Measurements from ENCODE around the gene MCRIP2.

Gene MCRIP2

DNA sequence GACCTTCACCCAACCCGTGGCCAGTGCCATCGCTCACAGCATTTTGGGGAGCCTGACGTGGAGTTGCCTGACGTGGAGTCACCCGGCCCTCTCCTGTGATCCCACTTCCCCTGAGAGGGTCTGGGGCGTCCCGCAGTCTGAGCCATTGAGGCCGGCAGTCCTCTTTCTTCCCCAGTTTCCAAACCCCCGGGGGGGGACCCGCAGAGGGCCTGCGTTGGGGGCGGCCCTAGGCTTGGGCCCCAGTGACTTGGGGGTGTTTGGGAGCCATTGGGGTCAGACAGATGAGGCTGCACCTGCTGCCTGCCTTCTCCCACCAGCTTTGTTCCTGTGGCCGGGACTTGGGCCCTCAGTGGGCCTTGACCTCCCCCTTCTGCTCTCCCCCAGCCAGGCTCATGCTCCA is 28.0 kb downstream of the MCRIP2 start:
- no peak for TF ChIP-seq CTCF (IDR thresholded peaks at IDR 0.05; ENCODE audit: low read length)
- TF ChIP-seq EZH2 (optimal IDR thresholded peaks at IDR 0.05; ENCODE audit: low read depth, low read length): no peak
- no peak for TF ChIP-seq EZH2phosphoT487 (IDR thresholded peaks at IDR 0.05; ENCODE audit: low read length)
- H3K9me2 ChIP-seq (replicated peaks; ENCODE audit: insufficient read depth, low read length): no peaks in the 10 kb centered on the region
- no peak overlapping the region for H2AFZ ChIP-seq (ENCODE audit: low read length)
- peaks cover 11% of the 10 kb centered on the region; the same call in 1 of the 2 replicates for H3K4me1 ChIP-seq (ENCODE audit: low read length)
- H3K4me3 ChIP-seq (ENCODE audit: low read length): no peak overlapping the region
- peaks cover 24% of the 10 kb centered on the region for H3K79me2 ChIP-seq (ENCODE audit: low read length)
- no peak for DNase-seq
- H3K9ac ChIP-seq (ENCODE audit: low read length): no peak overlapping the region
- no peaks in the 10 kb centered on the region; the same call in 1 of the 2 replicates for H3K36me3 ChIP-seq (replicated peaks; ENCODE audit: insufficient read depth, low read length)
- no peaks in the 10 kb centered on the region for H3K27me3 ChIP-seq (replicated peaks; ENCODE audit: insufficient read depth, low read length)
- H4K20me1 ChIP-seq (ENCODE audit: insufficient read depth, low read length): no peaks in the 10 kb centered on the region
- peak overlapping the region; percentile 87; the same call in 1 of the 2 replicates for H3K4me2 ChIP-seq (ENCODE audit: low read depth, low read length)
- H3F3A ChIP-seq (ENCODE audit: insufficient read depth, low read length): no peaks in the 10 kb centered on the region
- H3K9me3 ChIP-seq (replicated peaks; ENCODE audit: insufficient read depth, low read length): no peaks in the 10 kb centered on the region
- H3K27ac ChIP-seq (ENCODE audit: low read length): no peak overlapping the region

- Histone ChIP-seq H3K9ac (ENCODE audit: low read length) (no peak overlapping the region), H3K4me3 (ENCODE audit: low read length) (no peak overlapping the region), H3K4me2 (ENCODE audit: low read depth, low read length) (no peak overlapping the region), H2AFZ (ENCODE audit: low read length) (no peak overlapping the region), H3K27me3 (replicated peaks; ENCODE audit: insufficient read depth, low read length) (no peaks in the 10 kb centered on the region), H3K27ac (ENCODE audit: low read length) (no peak overlapping the region), H4K20me1 (ENCODE audit: insufficient read depth, low read length) (no peaks in the 10 kb centered on the region), H3K79me2 (ENCODE audit: low read length) (peaks cover 24% of the 10 kb centered on the region), H3K9me3 (replicated peaks; ENCODE audit: insufficient read depth, low read length) (no peaks in the 10 kb centered on the region), H3K9me2 (replicated peaks; ENCODE audit: insufficient read depth, low read length) (no peaks in the 10 kb centered on the region), H3F3A (ENCODE audit: insufficient read depth, low read length) (no peaks in the 10 kb centered on the region), H3K4me1 (ENCODE audit: low read length) (peaks cover 11% of the 10 kb centered on the region; the same call in 1 of the 2 replicates), H3K36me3 (replicated peaks; ENCODE audit: insufficient read depth, low read length) (no peaks in the 10 kb centered on the region; the same call in 1 of the 2 replicates)
- no peak for DNase-seq
- TF ChIP-seq EZH2 (optimal IDR thresholded peaks at IDR 0.05; ENCODE audit: low read depth, low read length) (no peak), EZH2phosphoT487 (IDR thresholded peaks at IDR 0.05; ENCODE audit: low read length) (no peak), CTCF (IDR thresholded peaks at IDR 0.05; ENCODE audit: low read length) (no peak)
These were observed 29.1 kb downstream of the MCRIP2 start for GRCh38 chr16:670485-671352.

DNA sequence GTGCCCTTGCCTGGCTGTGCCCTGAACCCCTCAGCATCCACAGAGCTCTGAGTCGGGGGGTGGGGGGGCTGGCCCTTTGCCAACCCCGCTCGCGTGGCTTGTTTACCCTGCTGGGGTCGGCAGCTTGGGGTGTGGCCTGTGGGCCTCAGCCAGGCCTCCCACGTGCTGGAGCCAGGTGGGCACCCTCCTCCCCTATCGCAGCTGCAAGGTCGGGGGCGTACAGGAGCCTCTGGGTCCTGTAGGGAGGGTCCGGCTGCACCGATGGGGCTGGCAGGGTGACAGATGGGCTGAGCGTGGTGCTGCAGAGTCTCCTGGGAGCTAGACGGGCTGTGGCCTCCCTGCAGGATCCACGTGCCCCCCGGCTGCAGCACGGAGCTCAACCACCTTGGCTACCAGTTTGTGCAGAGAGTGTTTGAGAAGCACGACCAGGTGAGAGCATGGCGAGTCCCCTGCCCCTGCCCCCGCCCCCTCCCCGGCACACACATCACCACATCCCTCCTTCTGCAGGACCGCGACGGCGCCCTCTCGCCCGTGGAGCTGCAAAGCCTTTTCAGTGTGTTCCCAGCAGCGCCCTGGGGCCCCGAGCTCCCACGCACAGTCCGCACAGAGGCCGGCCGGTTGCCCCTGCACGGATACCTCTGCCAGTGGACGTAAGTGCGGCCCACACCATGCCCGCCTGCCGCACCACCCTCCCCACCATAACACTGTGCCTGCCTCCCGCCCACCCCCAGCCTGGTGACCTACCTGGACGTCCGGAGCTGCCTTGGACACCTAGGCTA is 29.9 kb downstream of the MCRIP2 start:
- H3K79me2 ChIP-seq (ENCODE audit: low read length): peaks cover 24% of the 10 kb centered on the region
- H3K36me3 ChIP-seq (replicated peaks; ENCODE audit: insufficient read depth, low read length): no peaks in the 10 kb centered on the region; the same call in 1 of the 2 replicates
- H3K4me1 ChIP-seq (ENCODE audit: low read length): peaks cover 11% of the 10 kb centered on the region; the same call in 1 of the 2 replicates
- TF ChIP-seq EZH2 (optimal IDR thresholded peaks at IDR 0.05; ENCODE audit: low read depth, low read length) (no peak), CTCF (IDR thresholded peaks at IDR 0.05; ENCODE audit: low read length) (no peak), EZH2phosphoT487 (IDR thresholded peaks at IDR 0.05; ENCODE audit: low read length) (no peak)
- H3K9me3 ChIP-seq (replicated peaks; ENCODE audit: insufficient read depth, low read length): no peaks in the 10 kb centered on the region
- H3K4me2 ChIP-seq (ENCODE audit: low read depth, low read length): no peak overlapping the region
- no peaks in the 10 kb centered on the region for H3K27me3 ChIP-seq (replicated peaks; ENCODE audit: insufficient read depth, low read length)
- no peaks in the 10 kb centered on the region for H4K20me1 ChIP-seq (ENCODE audit: insufficient read depth, low read length)
- no peak overlapping the region for H3K27ac ChIP-seq (ENCODE audit: low read length)
- no peak overlapping the region for H3K4me3 ChIP-seq (ENCODE audit: low read length)
- no peak overlapping the region for H2AFZ ChIP-seq (ENCODE audit: low read length)
- H3K9me2 ChIP-seq (replicated peaks; ENCODE audit: insufficient read depth, low read length): no peaks in the 10 kb centered on the region
- H3F3A ChIP-seq (ENCODE audit: insufficient read depth, low read length): no peaks in the 10 kb centered on the region
- no peak for DNase-seq
- no peak overlapping the region for H3K9ac ChIP-seq (ENCODE audit: low read length)
